Neural progenitor cell (in vitro differentiated cells): Measurements from ENCODE around the gene SIN3B.

Experiments
- CTCF ChIP-seq: fragments of 200-600 bp; sonication (generic); IDR thresholded peaks from 2 replicates; pipeline ENCODE4 v1.5.1; 2017; ENCODE audit warnings: antibody characterized with exemption, mild to moderate bottlenecking
- EZH2 ChIP-seq: fragments of 200-600 bp; sonication (generic); IDR thresholded peaks from 2 replicates; pipeline ENCODE4 v1.6.1; 2017; ENCODE audit warnings: antibody characterized with exemption, mild to moderate bottlenecking, moderate library complexity
- EZH2phosphoT487 ChIP-seq: fragments of 200-600 bp; sonication (generic); IDR thresholded peaks from 2 replicates; pipeline ENCODE4 v1.6.1; 2017; ENCODE audit warnings: antibody characterized with exemption

- TF ChIP-seq CTCF (no peak), EZH2 (no peak), EZH2phosphoT487 (no peak)
Measured at GRCh38 chr19:16887353-16888265, 58.4 kb downstream of the SIN3B start.
